Aorta (tissue), 5 donors: ENCODE results near the gene PEAR1. TPM values are rescaled to one million over a fixed set of nuclear protein-coding genes. Genes with fewer than 3 reads are reported as not detected.
A peak's percentile ranks its signal among the peaks of the same experiment; 100 is the strongest.

ENCODE experiments used
- ATAC-seq: fragments of 200-7000 bp; cut with Tn5 transposase; one replicate; pipeline ENCODE4 v1.9.1; 2022; ENCODE audit warnings: moderate library complexity; ENCODE audit not compliant: low FRiP score
- DNase-seq, 2 donors: peaks; one replicate each; pipeline ENCODE4 v3.0.0-alpha.2; 2020
- H3K27ac ChIP-seq, 2 donors: one replicate each; pipeline ENCODE4 v1.5.1; 2013; ENCODE audit warnings: low read length in 2 of 2, mild to moderate bottlenecking in 2 of 2, moderate library complexity in 2 of 2, control low read depth in 1 of 2, inconsistent platforms in 1 of 2, low read depth in 1 of 2
- H3K27me3 ChIP-seq, 2 donors: one replicate each; pipeline ENCODE4 v1.6.1; 2013; ENCODE audit warnings: control low read depth in 1 of 2, low read length in 1 of 2, mild to moderate bottlenecking in 1 of 2, moderate library complexity in 1 of 2; ENCODE audit not compliant: insufficient read depth in 2 of 2, control insufficient read depth in 1 of 2
- H3K36me3 ChIP-seq, 2 donors: one replicate each; pipeline ENCODE4 v1.6.1; 2013; ENCODE audit warnings: control low read depth in 1 of 2, low read length in 1 of 2, mild to moderate bottlenecking in 1 of 2; ENCODE audit not compliant: insufficient read depth in 2 of 2, control insufficient read depth in 1 of 2
- H3K4me1 ChIP-seq, 2 donors: one replicate each; pipeline ENCODE4 v1.6.1; 2013; ENCODE audit warnings: low read length in 2 of 2, control low read depth in 1 of 2, mild to moderate bottlenecking in 1 of 2, moderate library complexity in 1 of 2; ENCODE audit not compliant: insufficient read depth in 2 of 2, control insufficient read depth in 1 of 2
- H3K4me3 ChIP-seq, 2 donors: one replicate each; pipeline ENCODE4 v1.5.1; 2013; ENCODE audit warnings: low read length in 2 of 2, control low read depth in 1 of 2, mild to moderate bottlenecking in 1 of 2
- H3K9me3 ChIP-seq: one replicate; pipeline ENCODE4 v1.6.1; 2013; ENCODE audit warnings: mild to moderate bottlenecking, low read length; ENCODE audit not compliant: control insufficient read depth
- WGBS, 2 donors: extraction: QIAGEN DNeasy Blood & Tissue Kit; methylation state at CpG; one replicate each; pipeline ENCODE4 v1.1.7; 2013; 5-methylcytosine and 5-hydroxymethylcytosine counted together
- intact Hi-C, 2 donors: fragments of 100-400 bp; cut with DNase I; formaldehyde crosslinking; loops; one replicate each; pipeline versions ENCODE4 v1.14.2 to v1.15.0; 2022
- polyA plus RNA-seq, 2 donors: library from polyadenylated mRNA; stranded (reverse); fragments of 200-250 nt; gene quantifications; one replicate each; pipeline ENCODE4 v1.2.3, GENCODE V29; 2013
- total RNA-seq, 2 donors: library from RNA; stranded (reverse); fragmentation: NEBNext Ultra II Directional; extraction: Animal tissue kit (Norgen Biotek cat#: 25700); gene quantifications; one replicate each; pipeline ENCODE4 v1.2.1, GENCODE V29; 2021
- donor health status: healthy with polysubstance abuse.
- donor health status: Bipolar disorder and iron deficiency.
- donor health status: DM: no; HTN: no; CAD: no.
- donor health status: DM: no; HTN: no; CAD: no.
- donor health status: DM: yes; HTN: yes; CAD: no.

The PEAR1 gene
- total and polyA plus RNA-seq, 4 donors: 5.6 to 46.6 (median 25.1) TPM

GRCh38 chr1:156847591-156848460 lies 45.7 kb upstream of the PEAR1 start:
- Histone ChIP-seq H3K4me1 (no peaks in the 10 kb centered on the region), H3K36me3 (no peaks in the 10 kb centered on the region), H3K27ac (no peak overlapping the region), H3K9me3 (no peaks in the 10 kb centered on the region), H3K4me3 (no peak overlapping the region), H3K27me3 (no peaks in the 10 kb centered on the region)
- WGBS, 2 donors: 81 to 82% methylated on average over 7 of the region's 7 CpGs
- intact Hi-C loops: no loop called here
- ATAC-seq: no peak
- DNase-seq: no peak

GRCh38 chr1:156848461-156849150 lies 44.9 kb upstream of the PEAR1 start:
- ATAC-seq (no peak), DNase-seq (peak in 1 of 2 donors; percentile 68)
- intact Hi-C loops: no loop called here
- 8% methylated on average over 35 to 36 of the region's 36 CpGs for WGBS, 2 donors
- Histone ChIP-seq H3K4me1 (no peaks in the 10 kb centered on the region), H3K36me3 (no peaks in the 10 kb centered on the region), H3K9me3 (no peaks in the 10 kb centered on the region), H3K27ac (no peak overlapping the region), H3K4me3 (no peak overlapping the region), H3K27me3 (no peaks in the 10 kb centered on the region)

GRCh38 chr1:156849151-156849496 lies 44.4 kb upstream of the PEAR1 start:
- no peaks in the 10 kb centered on the region for H3K27me3 ChIP-seq
- no peak overlapping the region for H3K4me3 ChIP-seq
- no peaks in the 10 kb centered on the region for H3K36me3 ChIP-seq
- no peaks in the 10 kb centered on the region for H3K4me1 ChIP-seq
- intact Hi-C loops: no loop called here
- DNase-seq: no peak
- H3K9me3 ChIP-seq: no peaks in the 10 kb centered on the region
- WGBS, 2 donors: 21 to 25% methylated on average over 17 to 23 of the region's 23 CpGs
- ATAC-seq: no peak
- H3K27ac ChIP-seq: no peak overlapping the region

- Histone ChIP-seq H3K4me1 (no peaks in the 10 kb centered on the region), H3K27ac (no peak overlapping the region), H3K9me3 (no peaks in the 10 kb centered on the region), H3K4me3 (no peak overlapping the region), H3K36me3 (no peaks in the 10 kb centered on the region), H3K27me3 (no peaks in the 10 kb centered on the region)
- no peak for ATAC-seq
- intact Hi-C loops: no loop called here
- no peak for DNase-seq
- 79 to 80% methylated on average over 17 of the region's 17 CpGs for WGBS, 2 donors
Measured at GRCh38 chr1:156851779-156852417, 41.6 kb upstream of the PEAR1 start.

- H3K27ac ChIP-seq: no peak overlapping the region
- intact Hi-C loops: no loop called here
- no peak overlapping the region for H3K4me3 ChIP-seq
- no peaks in the 10 kb centered on the region for H3K27me3 ChIP-seq
- peak; percentile 32 for ATAC-seq
- H3K4me1 ChIP-seq: no peaks in the 10 kb centered on the region
- no peaks in the 10 kb centered on the region for H3K9me3 ChIP-seq
- 51 to 53% methylated on average over 9 of the region's 9 CpGs for WGBS, 2 donors
- DNase-seq: no peak
- H3K36me3 ChIP-seq: no peaks in the 10 kb centered on the region
Measured at GRCh38 chr1:156852418-156852874, 41.1 kb upstream of the PEAR1 start.

GRCh38 chr1:156853761-156854160 lies 39.8 kb upstream of the PEAR1 start:
- Histone ChIP-seq H3K4me3 (no peak overlapping the region), H3K36me3 (no peaks in the 10 kb centered on the region), H3K27ac (no peak overlapping the region), H3K9me3 (no peaks in the 10 kb centered on the region), H3K27me3 (no peaks in the 10 kb centered on the region), H3K4me1 (no peaks in the 10 kb centered on the region)
- 93 to 94% methylated on average over 19 of the region's 19 CpGs for WGBS, 2 donors
- DNase-seq: no peak
- peak; percentile 16 for ATAC-seq
- intact Hi-C loops: no loop called here

- Histone ChIP-seq H3K4me1 (no peaks in the 10 kb centered on the region), H3K27me3 (no peaks in the 10 kb centered on the region), H3K4me3 (no peak overlapping the region), H3K36me3 (no peaks in the 10 kb centered on the region), H3K27ac (no peak overlapping the region), H3K9me3 (no peaks in the 10 kb centered on the region)
- intact Hi-C loops: no loop called here
- ATAC-seq: no peak
- no peak for DNase-seq
- 68 to 70% methylated on average over 3 of the region's 3 CpGs for WGBS, 2 donors
Measured at GRCh38 chr1:156854634-156855033, 38.9 kb upstream of the PEAR1 start.

- intact Hi-C loops: no loop called here
- no peaks in the 10 kb centered on the region for H3K27me3 ChIP-seq
- 78 to 89% methylated on average over 3 of the region's 3 CpGs for WGBS, 2 donors
Measured at GRCh38 chr1:156856282-156856785, 37.2 kb upstream of the PEAR1 start.

More at GRCh38 chr1:156856282-156856785, 37.2 kb upstream of the PEAR1 start:
- H3K4me1 ChIP-seq: no peaks in the 10 kb centered on the region
- ATAC-seq: no peak
- no peak overlapping the region for H3K27ac ChIP-seq
- no peak overlapping the region for H3K4me3 ChIP-seq
- H3K9me3 ChIP-seq: no peaks in the 10 kb centered on the region
- no peaks in the 10 kb centered on the region for H3K36me3 ChIP-seq
- no peak for DNase-seq
